Jurkat, Clone E6-1 (cell line): ENCODE measurements around the gene SLC19A2.
"Not testable (repeated sequence)": the region's sequence is repeated elsewhere in the genome, so short reads cannot be mapped to it uniquely, and the experiment has no call there.

Source experiments
- DNase-seq: peaks from one replicate; pipeline ENCODE4 v3.0.0-alpha.2; 2011; ENCODE audit warnings: low read depth, low spot score
- H3K4me3 ChIP-seq: 2 replicates; pipeline ENCODE4 v1.5.1; 2011; ENCODE audit warnings: mild to moderate bottlenecking, low read length, control low read depth, moderate library complexity

The SLC19A2 gene

DNA sequence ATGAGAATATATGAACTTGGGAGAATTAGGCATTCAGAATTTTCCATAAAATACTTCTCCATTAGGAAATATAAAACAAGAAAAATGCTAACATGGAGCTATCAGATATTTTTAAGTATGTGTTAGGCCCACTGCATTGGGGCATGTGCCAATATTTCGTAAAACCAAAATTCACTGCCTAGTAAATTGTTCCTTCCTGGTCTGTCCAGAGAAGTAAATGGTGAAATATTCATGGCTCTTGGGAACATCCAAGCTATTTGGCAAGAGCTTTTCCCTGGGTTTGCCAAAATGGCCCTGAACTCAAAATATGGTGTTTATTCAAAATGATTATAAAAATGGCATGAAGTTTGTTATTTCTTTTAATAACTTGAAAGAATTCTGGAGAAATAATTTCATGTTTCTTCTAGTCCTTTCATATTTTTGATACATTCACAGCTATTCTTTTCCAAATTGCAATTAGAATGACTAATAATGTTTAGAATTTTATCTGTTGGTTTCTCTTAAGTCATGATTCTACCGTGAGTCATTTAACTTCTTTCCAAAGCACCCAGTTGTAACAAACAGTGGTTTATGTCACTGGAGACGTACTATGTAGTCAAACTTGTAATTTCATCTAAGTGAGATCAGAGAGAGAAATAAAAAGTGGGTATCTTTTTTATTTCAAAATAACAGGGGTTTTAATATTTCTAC is 25.7 kb upstream of the SLC19A2 start:
- DNase-seq, result no peak
- H3K4me3 ChIP-seq, result no peak overlapping the region

DNA sequence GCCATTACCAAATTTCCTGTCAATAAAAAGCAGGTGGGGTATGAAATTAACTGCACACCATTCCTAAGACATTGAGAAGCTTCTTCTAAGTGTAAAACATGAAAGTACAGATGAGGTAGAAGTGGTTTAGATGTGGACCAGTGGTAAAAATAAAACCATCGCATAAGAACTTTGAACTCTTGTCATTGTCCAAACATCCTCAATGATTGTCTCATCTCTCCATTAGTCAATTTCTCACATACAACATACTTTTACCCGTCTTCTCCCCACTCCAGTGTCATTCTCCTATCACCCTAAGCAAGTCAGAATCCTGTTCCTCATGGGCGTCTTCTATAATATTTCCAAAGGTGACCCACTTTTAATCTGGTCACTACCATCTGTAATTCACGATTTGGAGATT is 24.3 kb upstream of the SLC19A2 start:
- no peak for DNase-seq
- H3K4me3 ChIP-seq, result no peak overlapping the region

DNA sequence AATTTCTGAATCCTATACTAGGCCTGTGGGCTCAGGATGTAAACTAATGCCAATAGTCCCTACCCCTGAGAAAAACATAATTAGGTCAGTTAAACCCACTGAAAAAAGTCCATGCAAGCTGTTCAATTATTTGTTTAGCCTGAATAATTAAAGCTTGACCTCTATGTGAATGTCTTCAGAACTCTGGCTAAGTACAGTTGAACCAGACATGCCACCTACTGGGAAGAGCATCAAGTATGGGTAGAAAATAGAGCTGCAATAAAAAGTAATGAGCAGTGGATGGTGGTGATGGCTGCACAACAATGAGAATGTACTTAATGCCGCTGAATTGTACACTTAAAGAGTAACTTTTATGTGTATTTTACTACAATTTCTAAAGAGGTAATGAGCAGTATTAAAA is 23.6 kb upstream of the SLC19A2 start:
- no peak for DNase-seq
- H3K4me3 ChIP-seq, result no peak overlapping the region

DNA sequence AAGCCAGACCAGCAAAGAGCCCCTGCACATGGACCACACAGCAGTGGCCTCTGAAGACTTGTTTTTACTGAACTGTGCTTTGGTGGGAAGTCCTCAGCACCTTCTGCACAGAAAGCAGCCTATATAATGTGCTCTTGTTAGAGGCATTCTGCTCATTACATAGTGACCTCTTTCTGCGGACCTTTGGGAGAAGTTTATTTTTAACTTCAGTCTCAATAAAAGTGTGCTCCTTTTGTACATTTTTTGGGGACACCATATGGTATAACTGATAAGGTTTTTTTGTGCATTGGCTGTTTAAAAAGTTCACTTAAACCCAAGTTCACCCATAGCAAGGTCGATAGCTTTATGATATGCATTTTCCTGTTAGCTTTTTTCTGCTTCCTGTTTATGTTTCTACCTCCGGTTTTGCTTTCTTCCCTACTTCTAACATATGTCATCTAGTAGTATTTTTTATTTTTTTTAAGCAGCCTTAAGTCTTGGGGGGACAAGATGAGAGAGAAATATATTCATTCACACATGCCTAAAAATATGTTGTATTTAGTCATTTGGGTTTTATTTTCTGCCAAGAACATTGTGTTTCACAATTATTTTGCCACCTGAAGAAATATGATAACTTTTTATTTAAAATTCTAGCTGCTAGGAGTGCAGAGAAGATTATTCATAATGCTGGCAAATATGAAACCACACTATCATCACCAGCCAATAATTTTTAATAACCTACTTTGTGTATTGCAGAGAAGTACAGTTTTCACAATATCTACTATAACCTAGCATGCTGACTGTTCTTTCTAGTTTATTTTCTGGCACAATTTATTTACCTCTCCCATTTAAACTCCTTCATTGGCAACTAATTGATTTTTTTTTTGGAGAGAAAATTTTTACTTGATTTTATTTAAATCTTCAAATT is 22.9 kb upstream of the SLC19A2 start:
- no peak for DNase-seq
- H3K4me3 ChIP-seq, result no peak overlapping the region

DNA sequence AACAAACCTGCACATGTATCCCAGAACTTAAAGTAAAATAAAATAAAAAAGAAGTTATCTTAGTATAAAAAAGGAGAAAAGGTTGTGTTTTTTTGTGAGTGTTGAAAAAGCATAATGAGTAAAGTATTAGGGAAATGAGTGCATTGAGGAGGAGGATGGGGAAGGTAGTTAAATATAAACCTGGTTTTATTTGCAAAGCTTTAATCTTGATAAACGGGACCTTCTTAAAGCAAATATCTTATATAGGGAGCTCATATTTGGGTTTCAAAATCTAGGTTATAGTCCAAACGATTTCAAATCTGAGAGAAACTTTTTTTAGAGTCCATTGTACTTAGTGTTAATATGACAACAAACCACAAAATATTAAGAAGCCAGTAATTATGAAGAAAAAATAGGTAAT is 21.7 kb upstream of the SLC19A2 start:
- DNase-seq, result no peak
- H3K4me3 ChIP-seq, result no peak overlapping the region

DNA sequence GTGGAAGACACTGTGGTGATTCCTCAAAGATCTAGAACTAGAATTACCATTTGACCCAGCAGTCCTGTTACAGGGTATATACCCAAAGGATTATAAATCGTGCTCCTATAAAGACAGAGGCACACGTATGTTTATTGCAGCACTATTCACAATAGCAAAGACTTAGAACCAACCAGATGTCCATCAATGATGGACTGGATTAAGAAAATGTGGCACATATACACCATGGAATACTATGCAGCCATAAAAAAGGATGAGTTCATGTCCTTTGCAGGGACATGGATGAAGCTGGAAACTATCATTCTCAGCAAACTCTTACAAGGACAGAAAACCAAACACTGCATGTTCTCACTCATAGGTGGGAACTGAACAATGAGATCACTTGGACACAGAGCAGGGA is 17.9 kb upstream of the SLC19A2 start:
- H3K4me3 ChIP-seq, DNase-seq: not testable (repeated sequence)

DNA sequence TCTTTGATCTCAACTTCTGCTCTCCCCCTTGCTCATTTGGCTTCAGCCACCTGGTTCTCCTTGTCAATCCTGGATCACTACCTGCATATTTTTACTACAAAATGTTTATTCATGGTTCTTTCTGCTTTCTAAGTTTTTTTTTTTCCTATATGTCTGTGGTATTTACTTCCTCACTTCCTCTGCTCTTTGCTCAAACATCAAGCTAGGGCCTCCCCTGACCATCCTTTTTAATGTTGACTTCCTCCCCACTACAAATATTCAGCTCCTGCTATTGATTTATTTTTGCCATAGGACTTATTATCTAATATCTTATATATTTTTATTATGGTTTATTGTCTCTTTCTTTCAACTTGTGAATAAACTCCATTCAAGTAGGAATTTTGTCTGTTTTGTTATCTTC is 14.1 kb upstream of the SLC19A2 start:
- no peak for DNase-seq

DNA sequence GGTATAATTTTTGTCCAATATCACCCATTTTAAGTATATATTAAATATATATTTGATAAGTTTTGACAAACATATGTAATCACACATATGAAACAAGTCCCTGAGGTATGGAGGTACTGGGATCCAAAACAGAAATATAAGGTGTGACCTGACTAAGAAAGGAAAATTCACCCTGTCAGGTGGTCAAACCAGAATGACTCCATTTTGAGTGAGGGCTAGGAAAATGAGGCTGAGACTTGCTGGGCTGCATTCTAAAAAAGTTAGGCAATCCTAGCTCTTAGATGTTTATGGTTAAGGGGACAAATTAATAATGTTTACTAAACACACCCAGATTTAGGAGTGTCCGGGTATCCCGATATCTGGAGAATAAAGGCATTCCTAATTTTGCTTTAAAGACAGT is 11.6 kb upstream of the SLC19A2 start:
- no peak overlapping the region for H3K4me3 ChIP-seq
- no peak for DNase-seq

More for the DNA sequence above, 14.1 kb upstream of the SLC19A2 start:
- no peak overlapping the region for H3K4me3 ChIP-seq

DNA sequence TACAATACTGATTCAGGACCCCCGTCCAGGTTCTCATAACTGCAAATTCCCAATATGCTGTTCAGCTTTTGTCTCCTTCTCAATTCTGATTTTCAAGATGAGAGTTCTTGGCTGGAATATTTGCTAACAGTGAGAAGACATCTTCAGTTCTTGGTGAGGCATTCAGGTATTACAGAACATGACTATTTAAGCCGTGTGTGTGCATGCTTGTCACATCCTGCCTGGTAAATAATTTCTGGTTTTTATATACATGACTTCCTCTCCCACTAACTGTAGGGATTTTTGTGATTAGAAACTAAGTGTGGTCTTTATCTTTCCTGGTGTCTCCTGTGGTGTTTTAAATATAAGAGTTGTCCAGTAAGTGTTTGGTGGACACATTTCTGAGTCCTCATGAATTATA is 10.2 kb upstream of the SLC19A2 start:
- DNase-seq, result no peak
- no peak overlapping the region for H3K4me3 ChIP-seq

DNA sequence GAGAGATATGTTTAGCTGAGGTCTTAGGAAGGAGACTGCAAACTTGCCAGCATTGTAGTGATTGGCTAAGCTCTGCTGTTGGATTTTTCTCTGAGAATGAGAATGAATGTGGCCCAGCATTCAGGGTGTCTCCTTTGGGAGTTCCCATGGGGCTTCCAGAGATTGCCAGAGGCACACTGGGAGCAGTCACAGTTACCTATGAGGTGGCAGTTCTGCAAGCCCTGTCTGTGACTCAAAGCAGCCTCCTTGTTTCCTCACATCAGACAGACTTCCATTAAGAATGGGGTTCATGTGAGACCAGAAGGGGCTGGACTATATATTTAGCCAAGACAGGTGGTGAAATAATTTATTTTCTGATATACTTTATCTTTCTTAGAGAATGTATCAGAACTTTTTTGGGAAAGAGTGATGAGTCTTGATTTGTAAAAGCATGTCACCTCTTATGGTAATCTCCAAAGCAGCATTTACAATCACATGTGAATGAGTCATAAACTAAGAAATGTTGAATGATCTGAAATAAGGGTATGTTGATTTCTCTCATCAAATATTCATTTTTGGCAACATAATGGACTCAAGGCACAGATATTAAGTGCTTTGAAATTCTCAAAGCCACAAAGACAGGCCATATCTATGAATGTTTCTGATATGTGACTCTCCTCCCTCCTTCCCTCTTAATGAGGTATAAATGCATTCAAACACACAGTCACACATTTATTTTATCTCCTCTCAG is 9.5 kb upstream of the SLC19A2 start:
- no peak for DNase-seq
- H3K4me3 ChIP-seq, result no peak overlapping the region

DNA sequence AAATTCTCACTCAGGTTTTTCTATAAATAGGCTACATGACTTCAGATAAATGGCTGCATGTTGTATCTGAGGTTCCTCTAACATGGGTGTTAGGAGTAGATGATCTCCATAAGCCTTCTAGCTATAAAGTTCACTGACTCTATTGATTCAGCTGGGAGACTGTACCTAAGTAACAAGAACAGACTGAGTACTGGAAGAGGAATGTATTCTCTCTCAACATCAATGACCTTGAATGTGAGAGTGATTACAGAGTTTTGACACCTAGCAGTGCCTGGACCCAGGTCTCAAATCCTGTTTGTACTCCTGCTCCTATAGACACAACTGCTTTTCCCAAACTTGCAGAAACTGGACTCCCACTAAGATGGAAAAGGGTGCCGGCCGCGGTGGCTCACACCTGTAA is 8.6 kb upstream of the SLC19A2 start:
- no peak overlapping the region for H3K4me3 ChIP-seq
- DNase-seq, result no peak

DNA sequence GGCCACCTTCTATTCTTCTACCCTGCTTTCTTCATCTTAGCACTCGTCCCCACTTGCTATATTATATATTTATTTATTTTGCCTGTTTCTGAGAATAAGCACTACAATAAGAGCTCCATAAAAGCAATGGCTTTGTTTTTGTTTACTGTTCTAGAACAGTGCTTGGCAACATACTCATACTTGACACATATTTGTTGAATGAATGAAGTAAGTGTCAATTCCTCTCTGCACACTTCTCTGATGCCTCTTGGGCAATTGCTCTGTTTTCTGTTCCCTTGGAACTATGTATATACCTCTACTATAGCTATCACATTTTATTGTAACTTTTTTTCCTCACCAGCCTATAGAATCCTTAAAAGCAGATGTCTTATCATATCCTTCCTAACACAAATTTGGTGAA is 7.5 kb upstream of the SLC19A2 start:
- no peak for DNase-seq
- H3K4me3 ChIP-seq, result no peak overlapping the region

DNA sequence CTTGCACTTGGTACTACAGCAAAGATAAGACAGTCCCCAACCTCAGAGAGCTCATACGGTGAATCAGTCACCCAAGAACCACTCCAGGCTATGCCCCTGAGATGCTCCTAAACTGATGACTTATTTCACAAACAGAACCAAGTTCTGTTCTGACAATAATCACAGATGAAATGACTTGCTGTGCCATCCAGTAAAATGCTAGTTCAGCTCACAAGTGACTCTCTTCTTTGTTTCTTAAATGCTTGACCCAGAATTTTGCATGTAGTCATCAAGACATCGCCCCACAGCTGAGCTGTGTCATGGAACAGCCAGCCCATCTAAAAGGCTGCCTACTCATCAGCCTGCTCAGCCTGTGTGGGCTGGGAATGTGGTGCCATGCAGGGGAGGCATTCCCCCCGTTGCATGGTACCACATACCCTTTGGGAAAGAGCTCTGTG is 6.1 kb upstream of the SLC19A2 start:
- no peak for DNase-seq
- no peak overlapping the region for H3K4me3 ChIP-seq

DNA sequence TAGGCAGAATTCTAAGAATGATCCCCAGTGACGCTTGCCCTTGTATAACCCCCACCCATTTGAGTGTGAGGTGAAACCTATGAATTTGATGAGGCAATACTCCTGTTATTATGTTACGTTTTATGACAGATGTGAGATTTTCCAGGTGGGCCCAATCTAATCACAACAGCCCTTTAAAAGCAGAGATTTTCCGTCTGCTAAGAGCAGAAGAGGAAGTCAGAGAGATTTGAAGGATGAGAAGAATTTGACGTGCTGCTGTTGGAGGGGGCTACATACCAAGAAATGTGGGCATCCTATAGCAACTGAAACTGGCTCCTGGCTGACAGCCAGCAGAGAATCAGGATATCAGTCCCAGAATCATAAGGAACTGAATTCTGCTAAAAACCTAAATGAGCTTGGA is 2.4 kb upstream of the SLC19A2 start:
- no peak for DNase-seq

DNA sequence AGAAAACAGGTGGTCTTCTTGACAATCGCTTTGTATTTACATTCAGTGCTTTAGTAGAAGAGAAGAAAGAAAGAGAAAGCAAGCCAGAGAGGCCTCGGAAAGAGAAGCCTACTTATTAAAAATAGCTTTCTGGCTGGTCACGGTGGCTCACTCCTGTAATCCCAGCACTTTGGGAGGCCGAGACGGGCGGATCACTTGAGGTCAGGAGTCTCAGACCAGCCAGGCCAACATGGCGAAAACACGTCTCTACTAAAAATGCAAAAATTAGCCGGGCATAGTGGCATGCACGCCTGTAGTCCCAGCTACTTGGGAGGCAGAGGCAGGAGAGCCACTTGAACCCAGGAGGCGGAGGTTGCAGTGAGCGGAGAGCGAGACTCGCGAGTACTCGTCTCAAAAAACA is 1.8 kb upstream of the SLC19A2 start:
- DNase-seq, result no peak
- H3K4me3 ChIP-seq, result no peak overlapping the region

More for the DNA sequence above, 2.4 kb upstream of the SLC19A2 start:
- H3K4me3 ChIP-seq, result no peak overlapping the region

DNA sequence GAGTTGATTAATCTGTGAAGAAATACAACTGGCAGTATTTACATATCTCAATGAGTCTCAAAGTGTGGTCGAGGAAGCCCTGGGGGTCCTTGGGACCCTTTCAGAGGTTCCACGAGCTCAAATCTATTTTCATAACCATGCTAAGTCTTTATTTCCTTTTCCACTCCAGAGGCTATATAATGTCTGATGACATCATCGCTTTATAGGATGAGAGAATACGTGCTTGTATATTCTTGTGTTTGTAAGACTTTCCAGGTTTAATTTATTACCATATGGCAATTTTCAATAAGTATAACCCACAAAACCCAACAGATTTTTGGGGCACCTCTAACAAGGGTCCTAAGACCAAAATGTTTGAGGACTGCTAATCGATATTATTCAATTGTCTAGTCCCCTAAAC is 1.4 kb upstream of the SLC19A2 start:
- no peak for DNase-seq
- H3K4me3 ChIP-seq, result no peak overlapping the region

DNA sequence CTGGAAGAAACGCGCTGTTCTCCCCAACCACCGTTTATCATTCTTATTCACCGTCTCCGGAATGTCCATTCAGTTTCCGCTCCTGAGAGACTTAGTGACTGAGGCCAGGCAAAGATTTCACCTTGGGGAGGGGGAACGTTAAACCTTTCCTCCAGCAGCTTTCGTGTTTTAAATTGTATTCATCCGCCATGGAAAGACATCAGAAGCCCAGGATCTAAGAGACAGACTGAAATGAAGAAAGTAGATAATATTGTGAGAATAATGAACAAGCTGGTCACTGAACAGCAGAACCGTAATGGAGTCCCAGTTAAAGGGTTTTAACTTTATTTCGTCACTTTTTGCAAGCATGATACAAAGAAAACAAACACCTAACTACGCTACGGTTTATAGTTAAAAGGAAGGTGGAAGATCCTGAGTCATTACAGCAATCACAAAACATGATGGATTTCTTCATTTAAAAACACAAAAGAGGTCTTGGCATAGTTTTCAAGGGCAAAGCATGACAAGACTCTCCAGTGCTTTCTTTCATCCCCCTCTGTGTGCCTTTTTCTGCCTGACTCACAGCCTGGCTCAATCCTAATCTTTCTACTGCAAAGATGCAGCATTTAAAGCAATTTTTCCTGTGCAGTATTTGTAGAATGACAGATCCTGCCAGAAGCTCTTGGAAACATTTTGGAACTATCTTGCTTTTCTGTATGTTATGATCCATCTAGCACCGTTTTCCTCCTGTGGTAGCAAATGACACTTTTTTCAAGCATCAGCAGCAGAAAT is 722 bp upstream of the SLC19A2 start:
- H3K4me3 ChIP-seq, result peak overlapping the region; percentile 76
- no peak for DNase-seq

DNA sequence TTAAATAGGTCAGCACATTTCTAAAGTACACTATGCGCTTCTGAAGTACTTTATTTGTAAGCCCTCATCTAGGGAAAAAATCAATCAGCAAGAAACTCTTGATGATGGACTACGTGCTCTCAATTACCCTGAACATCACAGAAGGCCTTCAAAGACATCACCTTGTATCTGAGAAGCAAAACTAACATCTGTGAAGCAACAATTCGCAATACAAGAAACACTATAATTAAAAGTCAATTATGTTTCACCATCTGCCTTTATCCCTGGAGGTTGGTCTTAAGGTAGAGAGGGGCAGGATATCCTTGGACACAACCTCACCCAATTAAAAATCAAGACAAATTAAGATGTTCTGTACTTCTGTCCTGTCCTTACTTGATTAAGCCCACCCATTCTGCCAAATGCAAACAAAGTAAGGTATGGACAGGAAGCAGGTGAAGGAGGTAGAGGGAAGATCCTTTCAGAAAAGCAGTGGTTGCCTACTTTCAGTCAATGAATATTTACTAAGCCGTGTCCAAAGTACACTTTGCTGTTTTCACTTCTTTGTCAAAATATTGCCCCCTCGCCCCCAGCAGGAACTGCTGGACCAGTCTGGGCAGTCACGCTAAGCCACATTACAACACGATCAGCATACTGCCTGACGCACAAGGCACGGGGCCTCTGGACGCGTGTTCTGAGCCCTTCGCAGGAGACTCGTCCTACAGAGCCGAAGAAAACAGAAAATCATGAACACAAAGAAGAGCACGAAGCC is 887 bp downstream of the SLC19A2 start:
- no peak for DNase-seq
- H3K4me3 ChIP-seq, result peak overlapping the region; percentile 76

DNA sequence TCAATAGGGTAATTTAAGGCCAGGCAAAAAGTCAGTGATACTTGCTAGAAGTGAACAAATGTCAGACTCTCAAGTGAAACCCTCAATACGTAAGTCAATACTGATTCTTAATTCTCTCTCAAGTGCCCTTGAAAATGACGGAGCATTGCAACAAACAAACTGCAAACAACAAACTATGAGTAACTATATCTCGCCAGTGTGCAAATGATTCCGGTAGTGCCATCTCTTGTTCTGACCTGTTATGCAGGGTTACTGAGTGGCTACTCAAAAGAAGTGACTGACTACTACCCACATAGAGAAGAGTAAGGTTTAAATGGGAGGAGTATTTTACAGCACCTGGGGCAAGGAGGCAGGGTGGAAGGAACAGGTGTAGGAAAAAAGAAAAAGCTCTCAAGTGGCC is 1.6 kb downstream of the SLC19A2 start:
- no peak overlapping the region for H3K4me3 ChIP-seq
- no peak for DNase-seq
